Measurements from ENCODE around the gene RMI1.
A peak's percentile ranks its signal among the peaks of the same experiment; 100 is the strongest.

The RMI1 gene
- long read RNA-seq, transcript RMI1-201 (3 exons, 3,420 nt), result minor isoform, 13 of 73 reads
- long read RNA-seq, transcript RMI1-202 (3 exons, 1,553 nt), result major isoform, 35 of 73 reads
- long read RNA-seq, partial matches to known transcripts, result 9 of 73 reads
- long read RNA-seq, other reads (novel, unspliced or antisense), result 16 of 73 reads

GRCh38 chr9:83980395-83981125, at the start of gene RMI1:
Gene RMI1 (plus strand): TSS chr9:83980805. CDS start chr9:84000987, 20,182 bp downstream.
- H3K4me3 ChIP-seq (replicated peaks; ENCODE audit: insufficient read depth, low read length), result peak within 1 kb of the TSS; percentile 63
- H3K27me3 ChIP-seq (ENCODE audit: insufficient read depth, poor library complexity, severe bottlenecking), result no peaks in the 10 kb centered on the region
- TF ChIP-seq POLR2AphosphoS5 (IDR thresholded peaks at IDR 0.05; ENCODE audit: low read depth) (peak; percentile 96), REST (IDR thresholded peaks at IDR 0.05; ENCODE audit: insufficient replicate concordance, low read depth) (peak; percentile 73), CTCF (IDR thresholded peaks at IDR 0.05; ENCODE audit: insufficient read depth, low read length) (no peak), SPI1 (IDR thresholded peaks at IDR 0.05; ENCODE audit: borderline replicate concordance, low read depth) (peak; percentile 93), GABPA (IDR thresholded peaks at IDR 0.05; ENCODE audit: low read depth) (0 out of 2 replicates have a peak, but pooled peaks have one; percentile 4)
- peak within 1 kb of the TSS; percentile 100 for H3K27ac ChIP-seq (replicated peaks)
- DNase-seq (ENCODE audit: low read depth in 1 of 2, low spot score in 1 of 2), result peak; percentile 97 to 99

- no peak for DNase-seq (ENCODE audit: low read depth in 1 of 2, low spot score in 1 of 2)
- Histone ChIP-seq H3K4me3 (replicated peaks; ENCODE audit: insufficient read depth, low read length) (no peak overlapping the region), H3K27ac (replicated peaks) (no peak overlapping the region), H3K27me3 (ENCODE audit: insufficient read depth, poor library complexity, severe bottlenecking) (no peaks in the 10 kb centered on the region)
- no peak for TF ChIP-seq CTCF (IDR thresholded peaks at IDR 0.05; ENCODE audit: insufficient read depth, low read length)
- no peak for TF ChIP-seq REST (IDR thresholded peaks at IDR 0.05; ENCODE audit: insufficient replicate concordance, low read depth)
- TF ChIP-seq SPI1 (IDR thresholded peaks at IDR 0.05; ENCODE audit: borderline replicate concordance, low read depth), result no peak
- no peak for TF ChIP-seq POLR2AphosphoS5 (IDR thresholded peaks at IDR 0.05; ENCODE audit: low read depth)
- TF ChIP-seq GABPA (IDR thresholded peaks at IDR 0.05; ENCODE audit: low read depth), result no peak
These were observed 49.7 kb upstream of the RMI1 start for GRCh38 chr9:83930881-83931280.

- H3K4me3 ChIP-seq (replicated peaks; ENCODE audit: insufficient read depth, low read length), result no peak overlapping the region
- DNase-seq (ENCODE audit: low read depth in 1 of 2, low spot score in 1 of 2), result peak in 1 of 2 experiments; percentile 28
- H3K27ac ChIP-seq (replicated peaks), result no peak overlapping the region
- H3K27me3 ChIP-seq (ENCODE audit: insufficient read depth, poor library complexity, severe bottlenecking), result no peaks in the 10 kb centered on the region
- TF ChIP-seq REST (IDR thresholded peaks at IDR 0.05; ENCODE audit: insufficient replicate concordance, low read depth) (no peak), GABPA (IDR thresholded peaks at IDR 0.05; ENCODE audit: low read depth) (no peak), CTCF (IDR thresholded peaks at IDR 0.05; ENCODE audit: insufficient read depth, low read length) (no peak), POLR2AphosphoS5 (IDR thresholded peaks at IDR 0.05; ENCODE audit: low read depth) (no peak), SPI1 (IDR thresholded peaks at IDR 0.05; ENCODE audit: borderline replicate concordance, low read depth) (no peak)
These were observed 48.6 kb upstream of the RMI1 start for GRCh38 chr9:83932011-83932410.

Measured in HL-60 (cell line).